ENCODE data around the gene INPP4B.

Gene INPP4B

GRCh38 chr4:142762280-142762679 is 83.8 kb downstream of the INPP4B start:
- Mint-ChIP-seq H3K9me3 (no peaks in the 10 kb centered on the region), H3K27me3 (ENCODE audit: low read depth) (no peaks in the 10 kb centered on the region), H3K36me3 (ENCODE audit: low read depth) (no peaks in the 10 kb centered on the region), H3K4me1 (peaks cover 14% of the 10 kb centered on the region), H3K4me3 (no peak overlapping the region), H3K27ac (no peak overlapping the region)
- no peak for TF ChIP-seq CTCF (IDR thresholded peaks at IDR 0.05; ENCODE audit: unreplicated experiment in 3 of 3)

- no peak for TF ChIP-seq CTCF (IDR thresholded peaks at IDR 0.05; ENCODE audit: unreplicated experiment in 3 of 3)
- Mint-ChIP-seq H3K36me3 (ENCODE audit: low read depth) (no peaks in the 10 kb centered on the region), H3K4me3 (no peak overlapping the region), H3K9me3 (no peaks in the 10 kb centered on the region), H3K27me3 (ENCODE audit: low read depth) (no peaks in the 10 kb centered on the region), H3K4me1 (peaks cover 38% of the 10 kb centered on the region), H3K27ac (peak overlapping the region; percentile 88 to 96 (median 93))
Measured at GRCh38 chr4:142752202-142752786, 93.8 kb downstream of the INPP4B start.

- H3K27me3 Mint-ChIP-seq (ENCODE audit: low read depth), result no peaks in the 10 kb centered on the region
- no peaks in the 10 kb centered on the region for H3K4me1 Mint-ChIP-seq
- H3K4me3 Mint-ChIP-seq, result no peak overlapping the region
- H3K27ac Mint-ChIP-seq, result no peak overlapping the region
- TF ChIP-seq CTCF (IDR thresholded peaks at IDR 0.05; ENCODE audit: unreplicated experiment in 3 of 3), result no peak
- H3K36me3 Mint-ChIP-seq (ENCODE audit: low read depth), result no peaks in the 10 kb centered on the region
- peaks cover 34% of the 10 kb centered on the region for H3K9me3 Mint-ChIP-seq
Measured at GRCh38 chr4:142743121-142743825, 102.8 kb downstream of the INPP4B start.

- Mint-ChIP-seq H3K27me3 (ENCODE audit: low read depth) (no peaks in the 10 kb centered on the region), H3K4me1 (no peaks in the 10 kb centered on the region), H3K27ac (no peak overlapping the region), H3K9me3 (peaks cover 34% of the 10 kb centered on the region), H3K36me3 (ENCODE audit: low read depth) (no peaks in the 10 kb centered on the region), H3K4me3 (no peak overlapping the region)
- no peak for TF ChIP-seq CTCF (IDR thresholded peaks at IDR 0.05; ENCODE audit: unreplicated experiment in 3 of 3)
Measured at GRCh38 chr4:142741995-142742394, 104.1 kb downstream of the INPP4B start.

GRCh38 chr4:142728233-142728632 is 117.9 kb downstream of the INPP4B start:
- Mint-ChIP-seq H3K36me3 (ENCODE audit: low read depth) (no peaks in the 10 kb centered on the region), H3K4me1 (no peaks in the 10 kb centered on the region), H3K4me3 (no peak overlapping the region), H3K27ac (no peak overlapping the region), H3K27me3 (ENCODE audit: low read depth) (no peaks in the 10 kb centered on the region), H3K9me3 (no peaks in the 10 kb centered on the region)
- no peak for TF ChIP-seq CTCF (IDR thresholded peaks at IDR 0.05; ENCODE audit: unreplicated experiment in 3 of 3)

GRCh38 chr4:142727149-142727548 is 119.0 kb downstream of the INPP4B start:
- Mint-ChIP-seq H3K27me3 (ENCODE audit: low read depth) (no peaks in the 10 kb centered on the region), H3K4me1 (no peaks in the 10 kb centered on the region), H3K27ac (no peak overlapping the region), H3K9me3 (no peaks in the 10 kb centered on the region), H3K36me3 (ENCODE audit: low read depth) (no peaks in the 10 kb centered on the region), H3K4me3 (no peak overlapping the region)
- no peak for TF ChIP-seq CTCF (IDR thresholded peaks at IDR 0.05; ENCODE audit: unreplicated experiment in 3 of 3)

All from nephron (organoid).